SK-N-SH (cell line): ENCODE results near the gene CDAN1.

Source experiments
- CTCF ChIP-seq: fragments of 200-600 bp; sonication (generic); IDR thresholded peaks from 2 replicates; pipeline ENCODE4 v1.6.1; 2017; ENCODE audit warnings: antibody characterized with exemption, mild to moderate bottlenecking, moderate library complexity
- EZH2phosphoT487 ChIP-seq: fragments of 200-600 bp; sonication (generic); IDR thresholded peaks from 2 replicates; pipeline ENCODE4 v1.6.1; 2017; ENCODE audit warnings: low read depth, mixed run types, mild to moderate bottlenecking, antibody characterized with exemption, moderate library complexity, borderline replicate concordance
- FOSL2 ChIP-seq: IDR thresholded peaks from 2 replicates; pipeline ENCODE4 v1.4.0; 2012; ENCODE audit warnings: low read depth, mild to moderate bottlenecking, moderate library complexity, borderline replicate concordance
- FOXJ3 ChIP-seq: sonication (generic); formaldehyde crosslinking; IDR thresholded peaks from 2 replicates; pipeline ENCODE4 v1.5.1; 2020; ENCODE audit warnings: mild to moderate bottlenecking, missing genetic modification reagents
- FOXM1 ChIP-seq: IDR thresholded peaks from 2 replicates; pipeline ENCODE4 v1.4.0; 2012; ENCODE audit warnings: low read depth, mild to moderate bottlenecking
- GABPA ChIP-seq: IDR thresholded peaks from 2 replicates; pipeline ENCODE4 v1.4.0; 2012; ENCODE audit warnings: low read depth, mild to moderate bottlenecking
- GATA2 ChIP-seq: sonication (generic); formaldehyde crosslinking; IDR thresholded peaks from 2 replicates; pipeline ENCODE4 v1.5.0; 2020; ENCODE audit warnings: mild to moderate bottlenecking, missing genetic modification reagents
- POLR2AphosphoS5 ChIP-seq: IDR thresholded peaks from 2 replicates; pipeline ENCODE4 v1.6.1; 2012; ENCODE audit warnings: low read depth, low read length
- RAD21 ChIP-seq: IDR thresholded peaks from 2 replicates; pipeline ENCODE4 v1.6.1; 2012; ENCODE audit warnings: mild to moderate bottlenecking, low read length
- RFX5 ChIP-seq: IDR thresholded peaks from 2 replicates; pipeline ENCODE4 v1.6.1; 2012; ENCODE audit warnings: mild to moderate bottlenecking, improper control_type of control experiment, low read length
- SMC3 ChIP-seq: IDR thresholded peaks from 2 replicates; pipeline ENCODE4 v1.6.1; 2012; ENCODE audit warnings: low read depth, low read length, improper control_type of control experiment
- TAF1 ChIP-seq: IDR thresholded peaks from 2 replicates; pipeline ENCODE4 v1.6.1; 2012; ENCODE audit warnings: low read depth, mild to moderate bottlenecking, low read length, moderate library complexity, borderline replicate concordance
- YY1 ChIP-seq: IDR thresholded peaks from 2 replicates; pipeline ENCODE4 v1.4.0; 2012; ENCODE audit warnings: low read depth, mild to moderate bottlenecking
- TF ChIP-seq, protein P1 (sequence below): IDR thresholded peaks from 2 replicates; pipeline ENCODE4 v1.4.0; 2012; ENCODE audit warnings: low read depth

- TF ChIP-seq FOXM1 = no peak
- no peak for TF ChIP-seq CTCF
- no peak for TF ChIP-seq SMC3
- no peak for TF ChIP-seq GABPA
- peak; percentile 85 for TF ChIP-seq POLR2AphosphoS5
- TF ChIP-seq FOSL2 = no peak
- TF ChIP-seq TAF1 = peak; percentile 45
- peak; percentile 82 for TF ChIP-seq YY1
- TF ChIP-seq FOXJ3 (CRISPR knock-in tag) = no peak
- TF ChIP-seq EZH2phosphoT487 = no peak
- TF ChIP-seq GATA2 (CRISPR knock-in tag) = no peak
- TF ChIP-seq RAD21 = no peak
- TF ChIP-seq, protein P1, sequence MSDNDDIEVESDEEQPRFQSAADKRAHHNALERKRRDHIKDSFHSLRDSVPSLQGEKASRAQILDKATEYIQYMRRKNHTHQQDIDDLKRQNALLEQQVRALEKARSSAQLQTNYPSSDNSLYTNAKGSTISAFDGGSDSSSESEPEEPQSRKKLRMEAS = peak; percentile 10; the same call in 1 of the 2 replicates
- no peak for TF ChIP-seq RFX5
Measured at GRCh38 chr15:42736793-42737528, at the start of gene CDAN1.
